Midbrain (tissue), 1 donor: ENCODE data around the gene PCDHB6.
"Not testable (repeated sequence)": the region's sequence is repeated elsewhere in the genome, so short reads cannot be mapped to it uniquely, and the experiment has no call there.

Experiments used
- DNase-seq: peaks from one replicate; lab custom pipeline; 2025; lab: John Stamatoyannopoulos, UW

The PCDHB6 gene

GRCh38 chr5:141172381-141173204 is 22.7 kb downstream of the PCDHB6 start, which contains the start of gene PCDHB7:
TSS of gene PCDHB7 (plus strand) at chr5:141172644. CDS start at chr5:141172836, 192 bp downstream.
- DNase-seq, result peak; percentile 18

DNA sequence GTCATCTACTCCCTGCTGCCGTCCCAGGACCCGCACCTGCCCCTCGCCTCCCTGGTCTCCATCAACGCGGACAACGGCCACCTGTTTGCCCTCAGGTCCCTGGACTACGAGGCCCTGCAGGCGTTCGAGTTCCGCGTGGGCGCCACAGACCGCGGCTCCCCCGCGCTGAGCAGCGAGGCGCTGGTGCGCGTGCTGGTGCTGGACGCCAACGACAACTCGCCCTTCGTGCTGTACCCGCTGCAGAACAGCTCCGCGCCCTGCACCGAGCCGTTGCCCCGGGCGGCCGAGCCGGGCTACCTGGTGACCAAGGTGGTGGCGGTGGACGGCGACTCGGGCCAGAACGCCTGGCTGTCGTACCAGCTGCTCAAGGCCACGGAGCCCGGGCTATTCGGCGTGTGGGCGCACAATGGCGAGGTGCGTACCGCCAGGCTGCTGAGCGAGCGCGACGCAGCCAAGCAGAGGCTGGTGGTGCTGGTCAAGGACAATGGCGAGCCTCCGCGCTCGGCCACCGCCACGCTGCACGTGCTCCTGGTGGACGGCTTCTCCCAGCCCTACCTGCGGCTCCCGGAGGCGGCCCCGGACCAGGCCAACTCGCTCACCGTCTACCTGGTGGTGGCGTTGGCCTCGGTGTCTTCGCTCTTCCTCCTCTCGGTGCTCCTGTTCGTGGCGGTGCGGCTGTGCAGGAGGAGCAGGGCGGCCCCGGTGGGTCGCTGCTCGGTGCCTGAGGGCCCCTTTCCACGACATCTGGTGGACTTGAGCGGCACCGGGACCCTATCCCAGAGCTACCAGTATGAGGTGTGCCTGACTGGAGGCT is 24.6 kb downstream of the PCDHB6 start:
- DNase-seq, result not testable (repeated sequence)

DNA sequence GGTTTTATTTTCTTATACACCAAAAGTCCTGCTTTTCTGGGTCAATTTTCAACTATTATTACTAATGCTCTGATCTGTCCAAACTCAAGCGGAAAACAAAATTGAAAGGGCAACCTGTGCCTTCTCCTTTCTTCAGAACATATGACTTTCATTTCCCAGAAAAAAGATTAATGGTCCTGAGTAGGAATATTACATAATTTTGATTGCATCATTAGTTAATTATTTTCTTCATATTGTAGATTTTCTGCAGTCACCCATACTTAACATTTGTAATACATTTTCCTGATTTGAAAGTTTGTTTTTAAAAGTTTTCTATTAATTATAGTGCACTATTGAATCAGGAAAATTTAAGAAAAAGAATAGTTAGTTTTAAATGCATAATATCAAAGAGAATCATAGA is 26.1 kb downstream of the PCDHB6 start:
- DNase-seq, result no peak

- not testable (repeated sequence) for DNase-seq
These were observed 27.8 kb downstream of the PCDHB6 start, which contains the start of gene PCDHB8 for GRCh38 chr5:141177577-141178191. TSS of gene PCDHB8 (plus strand) at chr5:141177790. CDS start at chr5:141178035, 245 bp downstream.

DNA sequence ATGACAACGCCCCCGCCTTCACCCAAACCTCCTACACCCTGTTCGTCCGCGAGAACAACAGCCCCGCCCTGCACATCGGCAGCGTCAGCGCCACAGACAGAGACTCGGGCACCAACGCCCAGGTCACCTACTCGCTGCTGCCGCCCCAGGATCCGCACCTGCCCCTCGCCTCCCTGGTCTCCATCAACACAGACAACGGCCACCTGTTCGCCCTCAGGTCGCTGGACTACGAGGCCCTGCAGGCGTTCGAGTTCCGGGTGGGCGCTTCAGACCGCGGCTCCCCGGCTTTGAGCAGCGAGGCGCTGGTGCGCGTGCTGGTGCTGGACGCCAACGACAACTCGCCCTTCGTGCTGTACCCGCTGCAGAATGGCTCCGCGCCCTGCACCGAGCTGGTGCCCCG is 29.5 kb downstream of the PCDHB6 start:
- not testable (repeated sequence) for DNase-seq

DNA sequence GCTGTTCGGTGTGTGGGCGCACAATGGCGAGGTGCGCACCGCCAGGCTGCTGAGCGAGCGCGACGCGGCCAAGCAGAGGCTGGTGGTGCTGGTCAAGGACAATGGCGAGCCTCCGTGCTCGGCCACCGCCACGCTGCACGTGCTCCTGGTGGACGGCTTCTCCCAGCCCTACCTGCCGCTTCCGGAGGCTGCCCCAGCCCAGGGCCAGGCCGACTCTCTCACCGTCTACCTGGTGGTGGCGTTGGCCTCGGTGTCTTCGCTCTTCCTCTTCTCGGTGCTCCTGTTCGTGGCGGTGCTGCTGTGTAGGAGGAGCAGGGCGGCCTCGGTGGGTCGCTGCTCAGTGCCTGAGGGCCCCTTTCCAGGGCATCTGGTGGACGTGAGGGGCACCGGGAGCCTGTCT is 30.0 kb downstream of the PCDHB6 start:
- not testable (repeated sequence) for DNase-seq

GRCh38 chr5:141180313-141180712 is 30.5 kb downstream of the PCDHB6 start:
- no peak for DNase-seq

DNA sequence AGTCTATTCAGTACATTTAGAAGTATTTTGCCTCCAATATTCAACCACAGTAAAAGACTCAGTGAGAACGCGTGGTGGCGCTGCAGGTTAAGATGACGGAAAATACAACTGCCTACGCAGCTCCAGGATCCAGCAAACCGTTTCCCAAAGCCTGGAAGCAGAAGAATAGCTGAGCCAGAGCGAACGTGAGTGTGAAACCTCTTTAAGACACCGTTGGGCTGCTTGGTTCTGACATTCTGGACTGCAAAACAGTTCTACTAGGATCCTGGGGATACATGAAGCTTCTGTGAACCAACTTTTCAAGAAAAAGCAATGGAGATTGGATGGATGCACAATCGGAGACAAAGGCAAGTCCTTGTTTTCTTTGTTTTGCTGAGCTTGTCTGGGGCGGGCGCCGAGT is 32.4 kb downstream of the PCDHB6 start, which contains the start of gene PCDHB16:
PCDHB16 (plus strand) TSS at position 140 of the 400 bp plus-strand sequence; CDS start at position 313, 173 bp downstream.
- DNase-seq, result peak; percentile 48

- DNase-seq, result not testable (repeated sequence)
These were observed 34.4 kb downstream of the PCDHB6 start for GRCh38 chr5:141184117-141184855.

DNA sequence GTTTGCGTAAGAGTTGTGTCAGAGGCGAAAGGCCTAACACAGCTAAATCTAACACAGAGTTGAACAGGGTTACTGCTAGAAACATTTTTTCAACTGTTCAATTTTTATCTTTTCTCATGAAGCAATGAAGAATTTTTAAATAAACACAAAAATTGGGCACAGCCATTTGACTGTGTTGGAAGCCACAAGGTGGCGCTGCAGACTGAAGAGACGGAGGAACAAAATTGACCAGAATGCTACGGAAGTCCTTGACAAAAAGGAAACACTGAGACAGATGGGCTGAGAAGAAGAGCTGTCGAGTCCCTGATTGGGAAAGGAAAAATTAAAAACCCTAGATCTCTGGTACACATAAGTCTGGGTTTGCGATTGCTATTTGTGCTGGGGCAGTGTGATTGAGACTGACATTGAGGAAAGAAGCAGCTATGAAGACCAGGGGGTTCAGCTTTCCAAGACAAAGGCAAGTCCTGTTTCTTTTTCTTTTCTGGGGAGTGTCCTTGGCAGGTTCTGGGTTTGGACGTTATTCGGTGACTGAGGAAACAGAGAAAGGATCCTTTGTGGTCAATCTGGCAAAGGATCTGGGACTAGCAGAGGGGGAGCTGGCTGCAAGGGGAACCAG is 37.1 kb downstream of the PCDHB6 start, which contains the start of gene PCDHB9:
PCDHB9 (plus strand) TSS at position 265 of the 616 bp plus-strand sequence; CDS start at position 423, 158 bp downstream.
- DNase-seq, result peak; percentile 11

GRCh38 chr5:141188682-141189081 is 38.8 kb downstream of the PCDHB6 start:
- DNase-seq, result not testable (repeated sequence)

DNA sequence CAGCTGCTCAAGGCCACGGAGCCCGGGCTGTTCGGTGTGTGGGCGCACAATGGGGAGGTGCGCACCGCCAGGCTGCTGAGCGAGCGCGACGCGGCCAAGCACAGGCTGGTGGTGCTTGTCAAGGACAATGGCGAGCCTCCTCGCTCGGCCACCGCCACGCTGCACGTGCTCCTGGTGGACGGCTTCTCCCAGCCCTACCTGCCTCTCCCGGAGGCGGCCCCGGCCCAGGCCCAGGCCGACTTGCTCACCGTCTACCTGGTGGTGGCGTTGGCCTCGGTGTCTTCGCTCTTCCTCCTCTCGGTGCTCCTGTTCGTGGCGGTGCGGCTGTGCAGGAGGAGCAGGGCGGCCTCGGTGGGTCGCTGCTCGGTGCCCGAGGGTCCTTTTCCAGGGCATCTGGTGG is 39.3 kb downstream of the PCDHB6 start:
- DNase-seq, result not testable (repeated sequence)

GRCh38 chr5:141192110-141192725 is 42.4 kb downstream of the PCDHB6 start, which contains the start of gene PCDHB10:
TSS of gene PCDHB10 (plus strand) at chr5:141192353. CDS start at chr5:141192553, 200 bp downstream.
- DNase-seq, result peak; percentile 8

GRCh38 chr5:141194332-141194731 is 44.5 kb downstream of the PCDHB6 start:
- DNase-seq, result not testable (repeated sequence)

DNA sequence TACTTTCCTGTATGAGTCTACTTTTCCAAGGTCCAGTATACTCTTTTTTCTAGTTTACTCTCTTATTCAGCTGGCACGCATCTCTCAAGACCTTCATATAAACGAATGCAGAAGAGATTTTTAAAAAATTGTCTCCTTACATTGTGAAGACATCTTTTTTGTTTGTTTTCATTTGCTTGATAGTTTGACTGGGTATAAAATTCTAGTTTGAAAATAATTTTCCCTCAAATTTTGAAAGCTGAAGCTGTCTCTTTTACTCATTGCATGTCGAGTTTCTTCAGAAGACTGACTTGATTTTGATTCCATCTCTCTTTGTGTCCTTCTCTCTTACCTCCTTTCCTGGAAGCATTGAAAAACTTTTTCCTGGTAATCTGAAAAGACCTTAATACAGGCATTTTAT is 46.5 kb downstream of the PCDHB6 start:
- no peak for DNase-seq

- DNase-seq, result no peak
These were observed 49.7 kb downstream of the PCDHB6 start, which contains the start of gene PCDHB11 for GRCh38 chr5:141199359-141200235. TSS of gene PCDHB11 (plus strand) at chr5:141199627. CDS start at chr5:141199775, 148 bp downstream.

DNA sequence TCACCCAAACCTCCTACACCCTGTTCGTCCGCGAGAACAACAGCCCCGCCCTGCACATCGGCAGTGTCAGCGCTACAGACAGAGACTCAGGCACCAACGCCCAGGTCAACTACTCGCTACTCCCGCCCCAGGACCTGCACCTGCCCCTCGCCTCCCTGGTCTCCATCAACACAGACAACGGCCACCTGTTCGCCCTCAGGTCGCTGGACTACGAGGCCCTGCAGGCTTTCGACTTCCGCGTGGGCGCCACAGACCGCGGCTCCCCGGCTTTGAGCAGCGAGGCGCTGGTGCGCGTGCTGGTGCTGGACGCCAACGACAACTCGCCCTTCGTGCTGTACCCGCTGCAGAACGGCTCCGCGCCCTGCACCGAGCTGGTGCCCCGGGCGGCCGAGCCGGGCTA is 51.3 kb downstream of the PCDHB6 start:
- DNase-seq, result not testable (repeated sequence)

DNA sequence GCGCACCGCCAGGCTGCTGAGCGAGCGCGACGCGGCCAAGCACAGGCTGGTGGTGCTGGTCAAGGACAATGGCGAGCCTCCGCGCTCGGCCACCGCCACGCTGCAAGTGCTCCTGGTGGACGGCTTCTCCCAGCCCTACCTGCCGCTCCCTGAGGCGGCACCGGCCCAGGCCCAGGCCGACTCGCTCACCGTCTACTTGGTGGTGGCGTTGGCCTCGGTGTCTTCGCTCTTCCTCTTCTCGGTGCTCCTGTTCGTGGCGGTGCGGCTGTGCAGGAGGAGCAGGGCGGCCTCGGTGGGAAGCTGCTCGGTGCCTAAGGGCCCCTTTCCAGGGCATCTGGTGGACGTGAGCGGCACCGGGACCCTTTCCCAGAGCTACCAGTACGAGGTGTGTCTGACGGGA is 51.8 kb downstream of the PCDHB6 start:
- not testable (repeated sequence) for DNase-seq
